CD1c-positive myeloid dendritic cell (primary cell): ENCODE data around the gene DEFB114.

Source experiments
- DNase-seq: peaks from one replicate; pipeline ENCODE4 v3.0.0-alpha.2; 2016; ENCODE audit errors: extremely low spot score

The DEFB114 gene

GRCh38 chr6:49935387-49935786 is 28.6 kb downstream of the DEFB114 start:
- no peak for DNase-seq

- DNase-seq, result no peak
Measured at GRCh38 chr6:49934770-49935169, 29.2 kb downstream of the DEFB114 start.

DNA sequence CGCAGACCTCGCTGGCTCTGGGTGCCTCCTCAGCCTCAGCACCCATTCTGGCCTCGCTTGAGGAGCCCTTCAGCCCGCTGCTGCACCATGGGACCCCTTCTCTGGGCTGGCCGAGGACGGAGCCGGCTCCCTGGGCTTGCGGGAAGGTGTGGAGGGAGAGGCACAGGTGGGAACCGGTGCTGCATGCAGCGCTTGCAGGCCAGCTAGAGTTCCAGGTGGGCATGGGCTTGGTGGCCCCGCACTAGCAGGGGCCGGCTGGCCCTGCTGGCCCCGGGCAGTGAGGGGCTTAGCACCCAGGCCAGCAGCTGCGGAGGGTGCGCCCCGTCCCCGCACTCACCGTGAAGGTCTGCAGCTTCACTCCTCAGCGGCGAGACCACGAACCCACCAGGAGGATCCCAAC is 30.4 kb downstream of the DEFB114 start:
- DNase-seq, result no peak

- DNase-seq, result no peak
Measured at GRCh38 chr6:49929340-49929739, 34.6 kb downstream of the DEFB114 start.

DNA sequence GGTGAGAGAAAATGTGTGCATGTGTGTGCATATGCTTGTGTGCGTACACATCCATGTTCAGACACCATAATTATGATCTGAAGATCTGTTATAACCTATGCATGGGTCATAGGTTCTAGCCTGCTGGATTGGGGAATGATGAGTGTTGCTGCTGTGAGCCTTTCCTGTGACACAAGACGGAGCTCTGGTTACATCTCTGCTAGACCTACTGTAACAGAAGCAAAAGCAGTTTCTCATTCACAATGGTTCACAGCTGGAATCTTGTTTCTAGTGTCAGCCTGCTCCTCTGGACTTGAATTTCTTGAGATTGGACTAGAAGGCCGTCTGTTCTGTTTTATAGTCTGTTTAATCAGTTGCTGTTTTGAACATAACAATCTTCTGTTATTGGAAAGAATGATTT is 40.1 kb downstream of the DEFB114 start:
- no peak for DNase-seq

DNA sequence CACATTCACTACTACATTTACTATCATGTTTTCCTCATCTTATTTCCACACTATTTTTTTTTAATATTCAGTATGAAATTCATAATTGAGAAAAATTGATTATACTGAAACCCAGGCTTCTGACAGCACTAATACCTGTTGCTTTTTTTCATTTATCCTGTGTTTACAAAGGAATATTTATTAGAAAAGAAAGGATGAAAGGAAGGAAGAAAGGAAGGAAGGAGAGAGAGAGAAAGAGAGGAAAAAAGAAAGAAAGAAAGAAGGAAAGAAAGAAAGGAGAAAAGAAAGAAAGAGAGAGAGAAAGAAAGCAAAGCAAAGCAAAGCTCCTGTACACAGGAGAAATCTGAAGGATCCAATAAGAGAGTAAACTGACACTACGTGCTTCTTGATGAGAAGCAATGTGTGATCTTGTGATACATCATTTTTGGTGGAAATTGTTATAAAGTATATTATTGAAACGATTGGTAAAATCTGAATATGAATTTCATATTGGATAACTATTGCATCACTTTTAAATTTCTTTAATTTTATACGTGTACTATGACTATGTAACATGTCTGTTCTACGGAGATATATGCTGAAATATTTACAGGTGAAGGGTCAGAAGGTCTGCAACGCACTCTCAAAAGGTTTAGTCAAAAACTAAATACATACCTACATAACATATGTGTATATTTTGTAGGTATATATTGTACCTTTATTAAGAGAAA is 43.9 kb downstream of the DEFB114 start:
- no peak for DNase-seq

DNA sequence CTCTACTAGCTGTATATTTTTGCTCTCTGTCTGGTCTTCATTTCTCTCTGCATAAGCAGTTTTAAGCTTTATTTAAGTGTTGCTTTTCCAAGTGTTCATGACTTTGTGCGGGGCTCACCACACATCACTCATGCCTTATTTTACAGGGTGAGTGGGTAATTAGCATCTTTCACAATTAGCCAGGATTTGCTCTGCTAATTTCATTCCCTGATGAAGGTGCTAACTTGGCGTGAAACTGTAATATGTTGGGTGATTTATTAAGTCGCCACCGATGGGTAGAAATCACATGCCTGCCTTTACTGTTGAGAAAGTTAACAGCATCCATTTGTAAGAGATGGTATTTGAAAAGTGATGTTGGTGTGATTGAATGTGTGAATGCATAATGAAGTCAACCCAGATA is 44.7 kb downstream of the DEFB114 start:
- DNase-seq, result no peak

DNA sequence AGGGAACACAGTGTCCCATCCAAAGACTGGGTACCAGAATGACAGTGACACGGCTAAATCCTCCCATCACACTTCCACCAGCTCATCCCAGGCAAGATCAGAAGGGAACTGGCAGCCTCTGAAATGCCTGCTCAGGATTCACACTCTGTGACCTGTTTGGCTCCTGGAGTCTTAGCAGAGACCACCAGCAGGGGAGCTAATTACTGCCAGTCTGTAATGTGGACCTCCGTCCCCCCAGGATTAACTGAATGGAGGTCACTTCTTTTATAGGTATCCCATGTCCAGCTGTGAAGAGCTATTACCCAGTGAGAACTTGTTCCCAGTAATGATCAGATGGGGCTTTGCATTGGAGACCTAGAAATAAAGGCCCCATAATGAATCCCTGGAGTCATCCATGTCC is 45.2 kb downstream of the DEFB114 start:
- no peak for DNase-seq

- no peak for DNase-seq
Measured at GRCh38 chr6:49915035-49915434, 48.9 kb downstream of the DEFB114 start.

GRCh38 chr6:49913636-49914375 is 50.2 kb downstream of the DEFB114 start:
- no peak for DNase-seq

- DNase-seq, result no peak
Measured at GRCh38 chr6:49912196-49912595, 51.8 kb downstream of the DEFB114 start.

DNA sequence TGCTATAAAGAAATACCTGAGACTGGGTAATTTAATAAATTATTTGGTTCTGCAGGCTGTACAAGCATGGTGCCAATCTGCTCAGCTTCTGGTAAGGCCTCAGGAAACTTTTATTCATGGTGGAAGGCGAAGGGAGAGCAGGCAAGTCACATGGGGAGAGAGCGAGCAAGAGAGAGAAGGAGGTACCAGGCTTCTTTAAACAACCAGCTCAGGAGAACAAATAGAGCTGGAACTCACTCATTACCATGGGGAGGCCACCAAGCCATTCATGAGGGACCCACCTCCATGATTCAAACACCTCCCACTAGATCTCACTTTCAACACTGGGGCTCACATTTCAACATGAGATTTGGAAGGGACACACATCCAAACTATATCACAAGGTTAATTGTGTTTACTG is 52.7 kb downstream of the DEFB114 start:
- no peak for DNase-seq
